Mucosa of gallbladder (tissue), 1 donor: ENCODE data around the gene SYNJ1. TPM values are rescaled to one million over a fixed set of nuclear protein-coding genes. Genes with fewer than 3 reads are reported as not detected.
"Not testable (repeated sequence)": the region's sequence is repeated elsewhere in the genome, so short reads cannot be mapped to it uniquely, and the experiment has no call there.

Experiments
- DNase-seq: peaks from one replicate; pipeline ENCODE4 v3.0.0-alpha.2; 2020; ENCODE audit warnings: low spot score
- total RNA-seq: library from RNA; stranded (reverse); gene quantifications from one replicate; pipeline ENCODE4 v1.2.1, GENCODE V29; 2021
- donor health status: DM: no; HTN: no; CAD: no.

SYNJ1 gene
- total RNA-seq, 1 donor from 2014 or later, result 17.5 TPM

DNA sequence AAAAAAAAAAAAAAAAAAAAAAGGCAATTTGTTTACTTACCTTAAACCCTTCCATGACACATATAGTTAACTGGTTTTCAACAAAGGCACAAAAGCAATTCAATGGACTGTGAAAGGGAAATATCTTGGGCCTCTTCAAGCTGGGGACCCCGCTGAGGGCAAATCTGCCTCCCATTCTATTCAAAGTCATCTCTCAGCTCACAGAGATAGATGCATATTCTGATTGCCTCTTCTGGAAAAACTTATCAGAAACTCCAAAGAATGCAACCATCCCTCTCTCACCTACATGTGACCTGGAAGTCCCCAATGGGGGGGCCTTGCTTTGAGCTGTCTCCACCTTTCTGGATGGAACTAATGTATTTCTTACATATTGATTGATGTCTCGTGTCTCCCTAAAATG, 12.1 kb upstream of the SYNJ1 start:
- no peak for DNase-seq

DNA sequence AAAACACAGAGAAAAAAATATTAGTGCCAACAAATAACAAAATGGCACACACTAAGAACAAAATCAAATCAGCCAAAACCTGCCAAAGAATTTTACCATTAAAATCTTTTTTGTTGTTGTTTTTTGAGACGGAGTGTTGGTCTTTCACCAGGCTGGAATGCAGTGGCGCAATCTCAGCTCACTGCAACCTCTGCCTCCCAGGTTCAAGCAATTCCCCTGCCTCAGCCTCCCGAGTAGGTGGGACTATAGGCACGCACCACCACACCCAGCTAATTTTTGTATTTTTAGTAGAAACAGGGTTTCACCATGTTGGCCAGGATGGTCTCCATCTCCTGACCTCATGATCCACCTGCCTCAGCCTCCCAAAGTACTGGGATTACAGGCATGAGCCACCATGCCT, 8.3 kb upstream of the SYNJ1 start:
- not testable (repeated sequence) for DNase-seq

DNA sequence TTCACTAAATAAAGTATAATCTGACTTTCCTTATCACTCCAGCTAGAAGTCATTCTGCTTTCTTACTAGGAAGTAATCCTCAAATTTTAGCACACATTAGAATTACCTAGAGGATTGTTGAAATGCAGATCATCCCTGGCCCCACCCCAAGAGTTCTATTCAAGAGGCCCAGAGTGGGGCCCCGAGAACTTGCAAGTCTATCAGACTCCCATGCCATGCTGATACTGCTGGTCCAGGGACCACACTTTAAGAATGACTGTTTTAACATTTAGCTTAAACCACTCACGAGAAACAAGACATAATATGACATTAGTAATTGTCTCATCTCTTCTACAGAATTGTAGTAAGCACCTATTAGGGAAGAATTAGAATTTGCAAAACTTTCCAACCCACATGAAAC, 7.7 kb upstream of the SYNJ1 start:
- DNase-seq, result no peak

DNA sequence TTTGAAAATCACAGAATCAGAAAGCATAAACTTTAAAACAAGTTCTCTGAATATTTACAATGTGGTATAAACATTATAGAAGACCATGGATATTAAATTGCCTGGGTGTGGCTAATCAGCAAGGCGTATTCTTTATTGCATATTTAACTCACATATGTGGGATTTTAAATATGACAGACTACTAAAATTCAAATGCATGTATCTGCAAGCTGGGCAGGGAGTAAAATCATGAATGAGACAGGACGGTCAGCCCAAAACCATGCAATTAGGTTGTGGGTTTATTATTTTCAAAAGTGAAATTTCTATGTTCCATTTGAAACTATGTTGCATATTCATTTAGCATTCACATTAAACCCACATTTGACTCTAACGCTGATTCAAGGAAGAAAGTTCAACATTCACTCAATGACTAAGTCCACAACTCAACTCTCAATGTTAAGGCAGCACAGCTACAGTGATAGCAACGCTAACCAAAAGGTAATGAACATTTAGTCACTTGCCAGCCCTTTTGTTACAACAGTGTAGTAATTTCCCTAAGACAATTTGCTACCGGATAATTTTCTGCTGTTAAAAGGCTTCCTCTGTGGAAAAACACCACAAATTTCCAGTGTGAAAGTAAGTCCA, 6.3 kb upstream of the SYNJ1 start:
- no peak for DNase-seq

DNA sequence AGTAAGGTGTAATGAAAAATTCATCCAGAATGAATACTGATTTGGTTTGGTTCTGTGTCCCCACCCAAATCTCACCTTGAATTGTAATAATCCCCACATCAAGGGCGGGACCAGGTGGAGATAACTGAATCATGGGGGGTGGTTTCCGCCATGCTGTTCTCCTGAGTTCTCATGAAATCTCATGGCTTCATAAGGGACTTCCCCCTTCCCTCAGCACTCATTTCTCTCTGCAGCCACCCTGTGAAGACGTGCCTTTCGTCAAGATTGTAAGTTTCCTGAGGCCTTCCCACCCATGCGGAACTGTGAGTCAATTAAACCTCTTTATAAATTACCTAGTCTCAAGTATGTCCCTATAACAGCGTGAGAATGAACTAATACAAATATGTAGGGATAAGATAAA, 5.5 kb upstream of the SYNJ1 start:
- DNase-seq, result no peak

DNA sequence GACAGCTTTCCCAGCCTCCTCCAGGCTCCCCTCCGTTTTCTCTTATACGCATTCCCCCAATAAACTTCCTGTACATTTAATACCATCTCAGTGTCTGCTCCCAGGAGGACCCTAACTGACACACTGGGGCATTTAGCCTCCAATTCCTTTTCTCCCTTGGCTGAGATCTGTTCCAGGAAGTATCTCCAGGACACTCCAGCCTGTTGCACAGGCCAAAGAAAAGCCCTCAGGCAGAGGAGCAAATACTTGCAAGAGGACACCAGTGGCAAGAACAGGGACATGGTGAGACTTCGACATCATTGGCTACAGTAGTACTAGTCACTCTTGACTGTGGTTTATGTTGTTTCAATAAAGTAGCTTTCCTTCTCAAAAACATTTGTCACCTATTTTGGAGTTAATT, 4.7 kb upstream of the SYNJ1 start:
- DNase-seq, result no peak

DNA sequence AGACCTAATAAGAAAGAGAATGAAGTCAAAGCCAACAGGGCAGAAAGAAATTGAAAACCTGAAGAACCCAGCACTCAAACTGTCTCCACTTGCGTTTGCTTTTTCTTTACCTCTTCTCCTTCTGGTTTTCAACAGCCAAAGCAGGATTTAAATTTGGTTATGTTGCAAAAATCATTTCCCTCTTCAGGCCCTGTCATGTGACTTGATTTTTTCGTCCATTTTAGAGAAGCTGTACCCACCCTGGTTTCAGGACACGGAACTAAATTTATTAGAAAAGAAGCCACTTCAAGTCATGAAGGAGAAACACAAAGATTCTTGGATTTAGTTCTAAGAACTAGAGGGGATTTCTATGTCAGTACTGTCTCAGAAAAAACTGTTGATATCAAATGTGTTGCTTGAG, 1.0 kb upstream of the SYNJ1 start:
- DNase-seq, result no peak

DNA sequence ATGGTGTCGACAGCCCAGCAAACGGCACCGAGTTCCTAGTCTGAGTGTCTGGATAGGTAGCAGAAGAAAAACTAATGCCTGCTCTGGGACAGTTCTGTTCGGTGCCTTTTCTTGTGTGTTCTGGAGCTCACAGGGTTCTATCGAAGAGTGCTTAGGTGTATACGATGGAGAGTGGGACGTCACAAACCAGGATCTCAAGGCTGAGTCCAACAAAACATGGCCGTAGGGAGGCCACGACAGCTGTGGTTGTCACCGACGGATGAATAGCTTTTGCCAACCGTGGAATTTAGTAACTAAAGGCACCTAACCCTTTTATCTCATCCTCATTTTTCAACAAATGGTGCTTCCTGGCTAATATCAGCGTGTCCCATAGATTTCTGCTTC, 635 bp upstream of the SYNJ1 start:
- DNase-seq, result no peak

DNA sequence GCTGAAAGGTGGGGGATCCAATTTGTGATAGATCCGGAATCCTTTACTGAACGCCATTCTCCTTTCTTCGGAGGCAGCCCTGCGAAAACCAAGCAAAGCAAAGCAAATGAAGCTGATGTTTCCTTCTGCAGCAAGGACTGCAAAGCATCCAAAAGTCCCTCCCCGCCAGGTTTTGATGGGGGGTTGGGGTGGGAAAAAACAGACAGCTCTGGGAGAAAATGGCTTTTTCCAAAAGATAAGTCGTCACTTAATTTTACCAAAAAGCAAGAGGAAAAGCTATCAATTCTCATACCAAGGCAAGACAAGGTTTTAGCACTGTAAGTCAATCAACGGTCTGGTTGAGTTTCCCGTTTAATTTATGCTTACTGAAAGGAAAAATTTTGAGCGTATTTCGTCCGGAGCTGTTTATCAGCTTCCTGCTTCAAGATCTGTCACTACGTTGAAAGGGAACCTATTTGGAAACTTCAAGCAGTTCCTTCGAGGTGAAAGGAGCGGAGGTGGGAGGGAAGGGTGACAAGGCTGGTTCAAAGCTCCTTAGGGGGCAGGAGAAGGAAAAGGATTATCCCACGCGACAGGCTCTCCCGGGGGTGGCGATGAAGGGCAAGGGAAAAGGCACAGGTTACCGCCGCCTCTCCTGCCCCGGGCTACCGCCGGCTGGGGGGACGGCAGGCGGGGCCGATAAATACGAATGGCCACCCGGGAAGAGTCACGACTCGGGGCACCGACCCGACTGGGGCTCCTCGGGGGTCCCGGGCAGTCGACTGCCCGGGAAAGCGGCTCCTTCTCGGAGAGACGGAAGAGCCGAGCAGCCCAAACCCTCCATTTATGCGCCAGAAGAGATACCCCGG, 750 bp downstream of the SYNJ1 start:
- DNase-seq, result no peak

DNA sequence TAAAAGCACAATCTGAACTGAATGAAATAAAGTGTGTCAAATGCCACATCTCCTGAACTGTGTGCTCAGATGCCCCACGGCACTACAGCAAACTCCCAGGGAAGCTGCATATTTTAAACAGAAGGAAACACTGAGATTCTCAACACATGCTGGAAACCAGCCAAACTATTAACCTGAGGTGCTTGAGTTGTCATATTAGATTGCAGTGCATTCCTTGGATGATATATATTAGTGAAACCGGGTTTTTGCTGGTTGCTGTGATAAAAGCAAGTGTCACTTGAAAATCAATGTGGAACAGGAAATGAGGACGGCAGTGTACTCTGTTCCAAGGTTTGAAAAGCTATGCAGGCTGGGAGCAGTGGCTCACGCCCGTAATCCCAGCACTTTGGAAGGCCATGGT, 8.7 kb downstream of the SYNJ1 start:
- DNase-seq, result no peak

DNA sequence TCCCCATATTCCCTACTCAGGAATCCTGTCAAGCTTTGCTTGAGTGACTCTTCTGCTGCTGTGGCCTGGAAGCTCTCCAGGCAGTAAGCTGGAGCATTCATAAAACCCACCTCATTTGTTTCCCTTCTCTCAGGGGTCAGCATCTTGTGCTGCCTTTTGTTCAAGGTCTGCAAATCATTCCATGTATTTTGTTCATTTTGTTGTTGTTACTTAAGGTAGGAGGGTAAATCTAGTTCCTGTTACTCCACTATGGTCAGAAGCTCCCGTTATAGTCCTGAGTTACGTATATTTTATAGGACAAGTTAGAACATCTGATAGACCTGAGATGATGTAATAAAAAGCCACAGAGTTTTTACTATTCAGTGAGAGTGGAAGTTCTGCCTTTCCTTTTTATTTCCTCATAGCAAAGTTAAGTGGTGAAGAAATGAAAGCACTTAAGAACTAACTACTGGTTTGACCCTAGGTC, 9.9 kb downstream of the SYNJ1 start:
- no peak for DNase-seq

DNA sequence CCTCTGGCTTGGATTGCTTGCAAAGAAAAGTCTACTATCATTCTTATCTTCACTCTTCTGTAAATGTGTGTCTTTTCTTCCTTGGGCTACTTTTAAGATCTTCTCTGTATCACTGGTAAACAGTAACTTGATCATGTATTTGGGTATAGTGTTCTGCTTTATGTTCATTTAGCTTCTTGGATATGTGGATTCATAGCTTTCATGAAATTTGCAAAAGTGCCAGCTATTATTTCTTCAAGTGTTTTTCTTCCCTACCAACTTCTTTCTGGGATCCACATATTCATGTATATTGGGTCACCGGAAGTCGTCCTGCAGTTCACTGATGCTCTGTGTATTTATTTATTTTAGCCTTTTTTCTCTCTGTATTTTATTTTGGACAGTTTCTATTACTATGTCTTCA, 11.3 kb downstream of the SYNJ1 start:
- DNase-seq, result no peak

DNA sequence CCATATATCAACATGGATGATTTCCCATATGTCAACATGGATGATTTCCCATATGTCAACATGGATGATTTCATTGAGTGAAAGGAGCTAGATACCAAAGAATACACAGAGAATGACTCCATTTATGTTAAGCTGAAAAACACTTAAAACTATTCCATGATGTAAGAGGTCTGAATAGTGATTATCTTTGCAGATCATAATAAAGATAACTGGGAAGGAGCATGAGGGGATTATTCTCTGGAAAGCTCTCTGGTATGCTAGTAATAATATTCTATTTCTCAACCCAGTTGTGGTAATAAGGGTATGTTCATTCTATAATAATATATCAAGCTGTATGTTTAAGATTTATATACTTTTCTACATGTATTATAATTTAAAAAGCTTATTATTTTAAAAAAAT, 14.1 kb downstream of the SYNJ1 start:
- DNase-seq, result no peak

DNA sequence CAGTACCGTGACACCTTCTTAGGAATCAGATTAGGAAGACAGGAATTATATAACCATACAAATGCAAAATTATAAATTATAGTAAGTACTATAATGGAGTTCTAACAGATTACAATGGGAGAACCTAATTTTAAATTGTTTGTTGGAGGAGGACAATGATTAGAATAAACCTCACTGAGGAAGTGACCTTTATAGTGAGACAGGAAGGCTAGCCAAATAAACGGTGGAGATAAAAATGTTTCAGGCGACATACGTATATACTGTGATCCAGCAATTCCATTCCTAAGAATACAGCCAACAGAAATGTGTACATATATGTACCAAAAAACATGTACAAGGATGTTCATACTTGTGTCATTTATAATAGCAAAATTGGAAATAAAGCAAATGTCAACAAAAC, 15.2 kb downstream of the SYNJ1 start:
- DNase-seq, result no peak

DNA sequence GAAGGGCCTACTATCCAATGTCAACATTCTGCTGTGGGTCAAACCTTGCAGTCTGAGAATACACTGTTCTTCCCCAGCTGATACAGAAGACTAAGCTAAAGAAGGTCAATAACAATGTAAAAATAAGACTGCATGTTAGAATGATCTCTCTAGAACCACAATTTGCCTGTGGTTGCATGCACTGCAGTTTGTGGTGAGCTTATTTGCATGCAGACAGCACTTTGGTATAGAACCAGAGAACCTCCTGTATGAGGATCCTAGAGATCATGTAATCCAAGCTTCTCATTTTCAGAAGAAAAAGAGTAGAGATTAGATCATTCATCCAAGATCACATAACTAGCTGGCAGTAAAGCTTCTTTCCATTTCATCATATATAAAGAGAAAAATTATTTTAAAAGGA, 15.8 kb downstream of the SYNJ1 start:
- no peak for DNase-seq

DNA sequence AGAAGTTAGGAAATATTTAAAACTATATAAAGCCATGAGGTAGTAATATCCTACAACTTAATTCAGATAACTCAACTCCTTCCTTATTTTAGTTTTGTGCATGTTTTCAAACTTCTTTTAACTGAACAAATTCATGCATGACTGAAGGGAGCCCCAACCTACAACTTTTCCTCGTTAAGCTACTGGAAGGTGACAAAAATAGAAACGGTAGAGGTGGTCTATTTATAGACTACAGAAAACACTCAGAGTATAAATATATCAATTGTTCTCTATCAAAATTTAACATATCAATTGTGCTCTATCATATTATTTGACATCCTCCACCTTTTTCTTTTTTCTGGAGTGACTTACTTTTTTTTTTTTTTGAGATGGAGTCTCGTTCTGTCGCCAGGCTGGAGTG, 16.8 kb downstream of the SYNJ1 start:
- DNase-seq, result no peak

DNA sequence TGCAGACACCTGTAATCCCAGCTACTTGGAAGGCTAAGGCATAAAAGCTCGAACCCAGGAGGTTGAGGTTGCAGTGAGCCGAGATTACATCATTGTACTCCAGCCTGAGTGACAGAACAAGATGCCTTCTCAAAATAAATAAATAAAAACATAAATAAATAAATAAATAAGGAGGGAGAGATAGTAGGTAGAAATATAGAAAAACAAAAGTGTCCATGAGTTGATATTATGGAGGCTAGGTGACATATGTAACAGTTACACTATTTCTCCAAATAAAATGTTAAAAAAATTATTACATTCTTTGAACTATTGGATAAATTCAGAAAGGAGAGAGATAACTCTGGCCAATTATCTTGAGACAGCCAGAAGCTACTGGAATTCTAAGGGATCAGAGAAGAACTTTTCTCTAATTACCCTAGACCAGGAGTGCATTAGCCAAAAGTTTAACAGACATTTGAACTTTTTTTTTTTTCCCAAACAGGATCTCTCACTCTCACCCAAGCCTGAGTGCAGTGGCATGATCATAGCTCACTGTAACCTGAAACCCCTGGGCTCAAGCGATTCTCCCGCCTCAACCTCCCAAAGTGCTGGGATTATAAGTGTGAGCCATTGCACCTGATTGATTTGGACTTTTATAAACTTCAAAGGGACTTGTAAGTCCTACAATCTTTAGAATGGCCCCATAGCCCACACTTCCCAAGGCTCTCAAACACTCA, 17.6 kb downstream of the SYNJ1 start:
- no peak for DNase-seq

DNA sequence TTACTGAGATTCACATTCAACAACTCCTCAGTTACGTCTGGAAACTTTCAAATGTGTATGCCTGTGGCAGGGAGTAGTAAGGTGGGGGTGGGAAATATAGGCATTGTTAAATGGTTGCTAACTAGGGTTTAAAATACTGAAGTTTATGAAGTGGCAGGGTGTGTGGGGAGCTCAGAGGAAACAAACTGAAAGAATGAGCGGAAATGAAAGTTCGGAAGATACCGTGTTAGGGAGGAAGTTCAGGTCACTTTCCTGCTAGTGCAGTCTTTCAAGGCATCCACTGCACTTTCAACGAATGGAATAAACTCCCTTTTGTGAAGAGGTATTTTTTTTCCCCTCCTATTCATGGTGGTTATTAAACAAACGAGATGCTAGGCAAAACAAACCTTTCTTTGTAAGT, 19.7 kb downstream of the SYNJ1 start:
- no peak for DNase-seq

DNA sequence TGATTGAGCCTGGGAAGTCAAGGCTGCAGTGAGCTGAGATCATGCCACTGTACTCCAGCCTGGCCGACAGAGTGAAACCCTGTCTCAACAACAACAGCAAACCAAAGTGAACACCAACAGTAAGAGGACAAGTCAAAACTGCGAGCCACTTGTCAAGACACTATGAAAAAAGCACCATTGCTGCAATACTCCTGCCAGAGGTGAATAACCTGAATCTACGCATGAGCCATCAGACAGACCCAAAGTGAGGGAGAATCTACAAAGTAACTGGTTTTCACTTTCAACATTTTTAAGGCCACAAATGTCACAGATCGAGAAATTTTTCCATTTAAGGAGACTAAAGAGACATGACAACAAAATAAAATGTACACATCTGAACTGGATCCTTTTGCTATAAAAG, 21.9 kb downstream of the SYNJ1 start:
- DNase-seq, result no peak

DNA sequence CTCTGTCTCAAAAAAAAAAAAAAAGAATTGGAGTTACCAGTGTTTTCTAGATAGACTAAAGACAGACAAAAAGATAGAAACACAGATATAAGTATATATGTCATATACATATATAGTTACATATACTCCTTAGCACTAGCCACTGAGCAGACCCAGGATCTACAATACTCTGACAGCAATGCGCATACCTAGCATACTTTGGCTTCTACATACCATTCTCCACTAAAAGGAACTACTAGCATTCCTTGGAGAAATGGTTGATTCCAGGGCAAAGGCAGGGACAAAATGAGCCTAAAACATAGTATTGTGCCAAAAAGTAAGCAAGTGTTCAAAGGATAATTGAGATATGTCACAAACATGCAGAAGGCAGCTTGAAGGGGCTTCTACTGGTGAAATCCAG, 22.7 kb downstream of the SYNJ1 start:
- no peak for DNase-seq

DNA sequence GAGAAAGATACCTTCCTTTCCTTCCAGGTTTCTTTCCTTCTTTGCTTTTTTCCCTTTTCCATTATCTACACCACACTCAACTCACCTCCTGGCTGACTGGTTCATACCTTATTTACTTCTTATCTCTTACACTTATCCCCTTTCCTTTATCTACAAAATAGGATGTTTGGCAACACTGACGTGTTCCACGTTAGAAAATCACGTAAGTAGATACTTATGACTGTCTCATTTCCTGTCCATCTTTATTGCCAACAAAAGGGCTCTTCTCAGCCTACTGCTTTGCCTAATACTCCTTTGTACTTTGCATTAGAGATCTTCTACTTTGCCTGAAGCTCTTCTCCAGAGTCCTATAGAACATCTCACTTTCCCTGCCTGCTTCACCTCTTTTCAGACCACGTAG, 25.1 kb downstream of the SYNJ1 start:
- DNase-seq, result no peak

DNA sequence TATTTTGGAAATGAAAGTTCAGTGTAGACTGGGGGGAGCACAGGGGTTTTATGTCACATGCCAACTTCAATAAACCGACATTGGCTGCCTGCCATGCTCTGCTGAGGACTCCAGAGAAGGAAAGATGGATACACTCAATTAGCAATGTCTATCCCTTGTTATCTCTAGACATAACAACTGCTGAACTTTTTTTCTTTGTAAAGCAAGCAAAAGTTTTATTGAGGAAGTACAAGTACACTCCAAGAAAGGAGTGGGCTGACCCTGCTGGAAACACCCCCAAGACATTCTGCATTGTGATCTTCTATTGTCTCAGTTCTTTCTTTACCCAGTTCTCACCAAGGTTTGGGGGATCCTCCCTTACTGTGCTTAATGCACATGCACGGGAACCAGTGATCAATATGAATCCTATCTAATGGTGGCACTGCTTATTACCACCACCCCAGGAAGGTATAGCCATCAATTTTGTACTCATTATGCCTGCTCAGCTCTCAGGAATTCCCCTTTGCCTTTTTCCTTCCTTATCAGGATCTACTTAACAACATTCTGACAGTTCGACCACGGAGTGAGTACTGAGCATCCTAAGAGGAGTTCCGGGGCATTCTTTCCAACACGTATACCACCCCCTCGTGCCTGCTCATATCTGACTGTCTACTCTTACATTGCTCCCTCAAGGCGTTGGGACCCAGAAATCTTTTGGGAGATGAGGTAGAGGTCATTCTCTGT, 28.7 kb downstream of the SYNJ1 start:
- DNase-seq, result no peak
